Pancreas (tissue), 10 donors: ENCODE measurements around the gene MACROD2. TPM values are rescaled to one million over a fixed set of nuclear protein-coding genes. Genes with fewer than 3 reads are reported as not detected.

ENCODE experiments used
- ATAC-seq, 4 donors: fragments of 200-7000 bp; cut with Tn5 transposase; one replicate each; pipeline versions ENCODE4 v1.8.0 to v1.9.1; 2020; ENCODE audit warnings: mild to moderate bottlenecking in 4 of 4, moderate library complexity in 4 of 4
- DNase-seq, 6 donors: peaks; one replicate each; pipeline ENCODE4 v3.0.0-alpha.2; 2020
- FAIRE-seq: peaks from 2 replicates; lab custom pipeline; 2012; peaks lifted over from hg19 to GRCh38; lab: Jason Lieb, UNC
- H3K27ac ChIP-seq, 4 donors: fragments of 200-600 bp; sonication (generic); 1 replicate in 3 of 4; 2 replicates in 1 of 4; pipeline versions ENCODE4 v1.5.0 to v1.8.0; 2020
- H3K27me3 ChIP-seq, 4 donors: fragments of 200-600 bp; one replicate each; pipeline ENCODE4 v1.8.0; 2021
- H3K36me3 ChIP-seq, 3 donors: fragments of 200-600 bp; sonication (generic) in 1 of 3; one replicate each; pipeline versions ENCODE4 v1.5.0 to v1.8.0; 2020 to 2021
- H3K4me1 ChIP-seq, 3 donors: fragments of 200-600 bp; one replicate each; pipeline ENCODE4 v1.8.0; 2021
- H3K4me3 ChIP-seq, 4 donors: fragments of 200-600 bp; sonication (generic) in 2 of 4; one replicate each; pipeline versions ENCODE4 v1.5.0 to v1.8.0; 2020 to 2021
- H3K9me3 ChIP-seq, 4 donors: fragments of 200-600 bp; one replicate each; pipeline ENCODE4 v1.8.0; 2021
- CTCF ChIP-seq, 4 donors: fragments of 200-600 bp; sonication (generic) in 3 of 4; IDR thresholded peaks; one replicate each; pipeline versions ENCODE4 v1.5.0 to v1.8.0; 2021; ENCODE audit warnings: antibody characterized with exemption in 4 of 4
- WGBS, 2 donors: extraction: QIAGEN DNeasy Blood & Tissue Kit; methylation state at CpG; one replicate each; pipeline ENCODE4 v1.1.7; 2013; 5-methylcytosine and 5-hydroxymethylcytosine counted together
- intact Hi-C, 3 donors: fragments of 100-400 bp; cut with DNase I; formaldehyde crosslinking; loops; one replicate each; pipeline versions ENCODE4 v1.11.1 to v1.14.2; 2022
- polyA plus RNA-seq, 2 donors: library from polyadenylated mRNA; stranded (reverse); fragments of 200-250 nt; gene quantifications; one replicate each; pipeline ENCODE4 v1.2.3, GENCODE V29; 2013
- total RNA-seq, 6 donors: library from RNA; stranded (reverse); fragmentation: NEBNext Ultra II Directional in 4 of 6; extraction: Animal tissue kit (Norgen Biotek cat#: 25700) in 4 of 6; gene quantifications; one replicate each; pipeline versions ENCODE4 v1.2.1 to v1.2.4, GENCODE V29; 2021 to 2023
- donor health status: healthy with polysubstance abuse.
- donor health status: DM: no; HTN: no; CAD: no; lungs with moderate emphysema.
- donor health status: DM: no; HTN: no; CAD: no.
- donor health status: control.
- donor health status: control.
- donor health status: Bipolar disorder and iron deficiency.
- donor health status: DM: yes; HTN: yes; CAD: no.
- donor health status: DM: no; HTN: no; CAD: no.
- donor health status: DM: no; HTN: no; CAD: no.
- donor health status: DM: yes; HTN: yes; CAD: no.

MACROD2 gene
- total and polyA plus RNA-seq, 8 donors: 1.7 to 4.9 (median 2.7) TPM

DNA sequence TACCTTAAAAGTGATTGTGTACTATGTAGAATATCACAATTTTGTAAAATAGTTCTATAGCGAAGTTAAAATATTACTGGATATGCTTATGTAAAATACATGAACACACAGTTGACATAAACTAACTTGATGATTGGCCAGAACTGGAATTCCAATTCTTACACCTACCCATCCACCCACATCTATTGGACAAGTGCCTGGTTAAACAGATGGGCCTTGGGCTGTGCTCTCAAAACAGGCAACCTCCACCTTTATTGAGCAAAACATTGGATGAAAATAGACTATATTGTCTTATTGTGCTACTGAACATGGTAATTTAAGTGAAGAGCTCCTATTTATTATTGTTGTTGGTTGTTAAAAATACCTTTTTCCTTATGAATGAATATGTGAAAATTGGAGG, 496.1 kb downstream of the MACROD2 start:
- Histone ChIP-seq H3K4me1 (peaks cover 0 to 21% (median 4%) of the 10 kb centered on the region in 3 donors), H3K4me3 (no peak overlapping the region), H3K27me3 (no peaks in the 10 kb centered on the region), H3K9me3 (no peaks in the 10 kb centered on the region), H3K36me3 (no peaks in the 10 kb centered on the region), H3K27ac (no peak overlapping the region)
- no peak for TF ChIP-seq CTCF (IDR thresholded peaks at IDR 0.05)
- ATAC-seq (no peak), FAIRE-seq (no peak), DNase-seq (no peak)
- intact Hi-C loops: no loop called here
- 94 to 100% methylated on average over 1 of the region's 1 CpG for WGBS, 2 donors

GRCh38 chr20:14493408-14493807, 498.1 kb downstream of the MACROD2 start:
- Histone ChIP-seq H3K4me1 (peaks cover 0 to 15% (median 1%) of the 10 kb centered on the region in 3 donors), H3K4me3 (no peak overlapping the region), H3K27ac (no peak overlapping the region), H3K9me3 (no peaks in the 10 kb centered on the region), H3K36me3 (no peaks in the 10 kb centered on the region), H3K27me3 (no peaks in the 10 kb centered on the region)
- 88 to 100% methylated on average over 1 of the region's 1 CpG for WGBS, 2 donors
- intact Hi-C loops: no loop called here
- no peak for TF ChIP-seq CTCF (IDR thresholded peaks at IDR 0.05)
- FAIRE-seq: no peak
- ATAC-seq: no peak
- DNase-seq: no peak

GRCh38 chr20:14494355-14494754, 499.0 kb downstream of the MACROD2 start:
- Histone ChIP-seq H3K36me3 (no peaks in the 10 kb centered on the region), H3K27me3 (no peaks in the 10 kb centered on the region), H3K9me3 (no peaks in the 10 kb centered on the region), H3K4me3 (no peak overlapping the region), H3K27ac (no peak overlapping the region), H3K4me1 (peaks cover 0 to 9% (median 0%) of the 10 kb centered on the region in 3 donors)
- FAIRE-seq: no peak
- no peak for TF ChIP-seq CTCF (IDR thresholded peaks at IDR 0.05)
- ATAC-seq: no peak
- DNase-seq: no peak
- intact Hi-C loops: no loop called here
- 86 to 91% methylated on average over 1 of the region's 1 CpG for WGBS, 2 donors

DNA sequence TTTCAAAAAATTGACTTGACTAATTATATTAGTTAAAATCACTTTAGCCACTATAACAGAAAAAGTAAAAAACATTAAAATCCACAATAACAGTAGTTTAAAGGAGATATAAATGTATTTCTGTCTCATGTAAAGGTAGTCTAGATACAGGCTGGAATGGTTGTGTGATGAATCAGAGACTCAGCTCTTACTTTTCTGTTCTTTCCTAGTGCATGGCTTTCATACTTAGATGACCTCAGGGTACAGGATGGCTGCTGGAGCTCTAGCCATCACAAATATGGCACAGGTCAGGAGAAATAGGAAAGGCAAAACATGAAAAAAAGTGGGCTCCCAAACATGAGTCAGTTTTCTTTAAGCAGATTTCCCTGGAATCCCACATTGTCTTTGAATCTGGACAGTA, 499.8 kb downstream of the MACROD2 start:
- FAIRE-seq: no peak
- no peak for ATAC-seq
- Histone ChIP-seq H3K4me3 (no peak overlapping the region), H3K27me3 (no peaks in the 10 kb centered on the region), H3K27ac (no peak overlapping the region), H3K36me3 (no peaks in the 10 kb centered on the region), H3K9me3 (no peaks in the 10 kb centered on the region), H3K4me1 (peaks cover 0 to 3% (median 0%) of the 10 kb centered on the region in 3 donors)
- intact Hi-C loops: no loop called here
- no peak for DNase-seq
- no peak for TF ChIP-seq CTCF (IDR thresholded peaks at IDR 0.05)

GRCh38 chr20:14497004-14497403, 501.7 kb downstream of the MACROD2 start:
- Histone ChIP-seq H3K27me3 (no peaks in the 10 kb centered on the region), H3K36me3 (no peaks in the 10 kb centered on the region), H3K9me3 (no peaks in the 10 kb centered on the region), H3K4me3 (no peak overlapping the region), H3K4me1 (no peaks in the 10 kb centered on the region), H3K27ac (no peak overlapping the region)
- ATAC-seq: no peak
- no peak for TF ChIP-seq CTCF (IDR thresholded peaks at IDR 0.05)
- no peak for FAIRE-seq
- intact Hi-C loops: no loop called here
- DNase-seq: no peak
- 48 to 53% methylated on average over 2 of the region's 2 CpGs for WGBS, 2 donors
